OCI-LY7 (cell line): ENCODE measurements around the gene RNASEH1.

Experiments
- CTCF ChIP-seq: fragments of 200-600 bp; sonication (generic); conservative IDR thresholded peaks from 2 replicates; pipeline ENCODE4 v1.5.1; 2014; ENCODE audit warnings: mild to moderate bottlenecking, antibody characterized with exemption, low read length, moderate library complexity, mixed read lengths
- EZH2phosphoT487 ChIP-seq: fragments of 200-600 bp; sonication (generic); IDR thresholded peaks from 2 replicates; pipeline ENCODE4 v1.6.1; 2018; ENCODE audit warnings: low read depth, borderline replicate concordance, mild to moderate bottlenecking, mixed run types, antibody characterized with exemption, low read length, moderate library complexity, mixed read lengths

- TF ChIP-seq CTCF: no peak
- no peak for TF ChIP-seq EZH2phosphoT487
These were observed 42.2 kb upstream of the RNASEH1 start for GRCh38 chr2:3600256-3600855.
